H9 (cell line): ENCODE results near the gene AR. TPM values are rescaled to one million over a fixed set of nuclear protein-coding genes. Genes with fewer than 3 reads are reported as not detected.

Source experiments
- DNase-seq: peaks from one replicate; pipeline ENCODE4 v3.0.0-alpha.2; 2017
- H2AFZ ChIP-seq: one replicate; pipeline ENCODE4 v1.6.1; 2013; ENCODE audit warnings: mild to moderate bottlenecking, low read length, control low read depth, moderate library complexity
- H2AK5ac ChIP-seq: 2 replicates; pipeline ENCODE4 v1.6.1; 2013; ENCODE audit warnings: low read length, control low read depth, mixed read lengths; ENCODE audit not compliant: insufficient read length
- H2BK120ac ChIP-seq: one replicate; pipeline ENCODE4 v1.6.1; 2013; ENCODE audit warnings: low read depth, mild to moderate bottlenecking, low read length, control low read depth, inconsistent platforms; ENCODE audit not compliant: poor library complexity, severe bottlenecking
- H2BK12ac ChIP-seq: 2 replicates; pipeline ENCODE4 v1.6.1; 2013; ENCODE audit warnings: low read length, control low read depth, mixed read lengths, low read depth; ENCODE audit not compliant: insufficient read length
- H2BK15ac ChIP-seq: 2 replicates; pipeline ENCODE4 v1.6.1; 2013; ENCODE audit warnings: low read depth, low read length, control low read depth
- H2BK20ac ChIP-seq: one replicate; pipeline ENCODE4 v1.6.1; 2013; ENCODE audit warnings: low read depth, mild to moderate bottlenecking, low read length, control low read depth, inconsistent platforms; ENCODE audit not compliant: poor library complexity, severe bottlenecking
- H2BK5ac ChIP-seq: 2 replicates; pipeline ENCODE4 v1.6.1; 2013; ENCODE audit warnings: low read length, control low read depth, mixed read lengths; ENCODE audit not compliant: insufficient read length
- H3K14ac ChIP-seq: 2 replicates; pipeline ENCODE4 v1.6.1; 2013; ENCODE audit warnings: low read length, control low read depth; ENCODE audit not compliant: insufficient read depth
- H3K18ac ChIP-seq: 2 replicates; pipeline ENCODE4 v1.6.1; 2013; ENCODE audit warnings: low read depth, mild to moderate bottlenecking, mixed read lengths, low read length, control low read depth; ENCODE audit not compliant: insufficient read length
- H3K23ac ChIP-seq: 2 replicates; pipeline ENCODE4 v1.6.1; 2013; ENCODE audit warnings: low read length, control low read depth, mixed read lengths, low read depth; ENCODE audit not compliant: insufficient read length
- H3K23me2 ChIP-seq: 2 replicates; pipeline ENCODE4 v1.6.1; 2013; ENCODE audit warnings: low read depth, mild to moderate bottlenecking, mixed read lengths, low read length, control low read depth; ENCODE audit not compliant: insufficient read length, poor library complexity, severe bottlenecking
- H3K27ac ChIP-seq: 2 replicates; pipeline ENCODE4 v1.5.1; 2013; ENCODE audit warnings: low read length, control low read depth, mixed read lengths, low read depth; ENCODE audit not compliant: insufficient read length
- H3K27me3 ChIP-seq: 2 replicates; pipeline ENCODE4 v1.6.1; 2013; ENCODE audit warnings: low read length, control low read depth, inconsistent platforms; ENCODE audit not compliant: insufficient read depth
- H3K4ac ChIP-seq: 2 replicates; pipeline ENCODE4 v1.6.1; 2013; ENCODE audit warnings: low read depth, mild to moderate bottlenecking, control low read depth, inconsistent platforms, low read length, moderate library complexity
- H3K4me1 ChIP-seq: 2 replicates; pipeline ENCODE4 v1.6.1; 2013; ENCODE audit warnings: low read length, control low read depth, inconsistent platforms; ENCODE audit not compliant: insufficient read depth
- H3K4me2 ChIP-seq: 2 replicates; pipeline ENCODE4 v1.6.1; 2013; ENCODE audit warnings: low read length, control low read depth, mixed read lengths; ENCODE audit not compliant: insufficient read length, insufficient read depth
- H3K56ac ChIP-seq: 2 replicates; pipeline ENCODE4 v1.6.1; 2013; ENCODE audit warnings: low read depth, mild to moderate bottlenecking, mixed read lengths, low read length, control low read depth; ENCODE audit not compliant: insufficient read length
- H3K79me1 ChIP-seq: 2 replicates; pipeline ENCODE4 v1.6.1; 2013; ENCODE audit warnings: low read depth, mild to moderate bottlenecking, moderate library complexity, low read length, control low read depth, inconsistent platforms; ENCODE audit not compliant: insufficient read depth, poor library complexity, severe bottlenecking
- H3K79me2 ChIP-seq: 2 replicates; pipeline ENCODE4 v1.6.1; 2013; ENCODE audit warnings: low read length, control low read depth, inconsistent platforms; ENCODE audit not compliant: insufficient read depth
- H3K9ac ChIP-seq: 2 replicates; pipeline ENCODE4 v1.6.1; 2013; ENCODE audit warnings: low read length, control low read depth, mixed read lengths; ENCODE audit not compliant: insufficient read length; ENCODE audit errors: extremely low read depth
- H3K9me3 ChIP-seq: one replicate; pipeline ENCODE4 v1.6.1; 2013; ENCODE audit warnings: low read depth, low read length, inconsistent platforms; ENCODE audit not compliant: control insufficient read depth
- H3T11ph ChIP-seq: one replicate; pipeline ENCODE4 v1.6.1; 2013; ENCODE audit warnings: mild to moderate bottlenecking, low read length, control low read depth, inconsistent platforms
- H4K20me1 ChIP-seq: one replicate; pipeline ENCODE4 v1.6.1; 2013; ENCODE audit not compliant: control insufficient read depth, insufficient read length, insufficient read depth
- H4K5ac ChIP-seq: 2 replicates; pipeline ENCODE4 v1.6.1; 2013; ENCODE audit warnings: low read depth, mild to moderate bottlenecking, mixed read lengths, low read length, control low read depth; ENCODE audit not compliant: insufficient read length
- H4K8ac ChIP-seq: replicated peaks from 2 replicates; pipeline ENCODE4 v1.6.1; 2013; ENCODE audit warnings: low read length, control low read depth, mixed read lengths, low read depth; ENCODE audit not compliant: insufficient read length
- H4K91ac ChIP-seq: 2 replicates; pipeline ENCODE4 v1.6.1; 2013; ENCODE audit warnings: low read depth, mild to moderate bottlenecking, moderate library complexity, mixed read lengths, low read length, control low read depth; ENCODE audit not compliant: insufficient read length
- H3K27ac Mint-ChIP-seq, 3 experiments: 2 replicates in 2 of 3; 3 replicates in 1 of 3; pipeline ENCODE4 v1.8.0; 2020 to 2021; ENCODE audit warnings: mixed read lengths in 3 of 3, mild to moderate bottlenecking in 1 of 3, moderate library complexity in 1 of 3
- H3K27me3 Mint-ChIP-seq: 2 replicates; pipeline ENCODE4 v1.8.0; 2021; ENCODE audit warnings: low read depth, mild to moderate bottlenecking, moderate library complexity, mixed read lengths
- H3K36me3 Mint-ChIP-seq, 3 experiments: 2 replicates in 2 of 3; 3 replicates in 1 of 3; pipeline ENCODE4 v1.8.0; 2020 to 2021; ENCODE audit warnings: low read depth in 3 of 3, mixed read lengths in 3 of 3; ENCODE audit not compliant: insufficient read depth in 1 of 3
- H3K4me1 Mint-ChIP-seq, 2 experiments: 2 replicates each; pipeline ENCODE4 v1.8.0; 2020; ENCODE audit warnings: mixed read lengths in 2 of 2
- H3K4me3 Mint-ChIP-seq, 2 experiments: 2 replicates in 1 of 2; 3 replicates in 1 of 2; pipeline ENCODE4 v1.8.0; 2020 to 2021; ENCODE audit warnings: mild to moderate bottlenecking in 2 of 2, mixed read lengths in 2 of 2, moderate library complexity in 1 of 2
- H3K9me3 Mint-ChIP-seq, 2 experiments: 2 replicates in 1 of 2; 3 replicates in 1 of 2; pipeline ENCODE4 v1.8.0; 2020; ENCODE audit warnings: mild to moderate bottlenecking in 2 of 2, mixed read lengths in 2 of 2, moderate library complexity in 1 of 2
- total RNA-seq: library from RNA; stranded (reverse); gene quantifications from 2 replicates; pipeline ENCODE4 v1.2.1, GENCODE V29; 2021
- TF ChIP-seq, protein P1 (sequence below): fragments of 200-600 bp; sonication (generic); conservative IDR thresholded peaks from 3 replicates; pipeline ENCODE4 v1.8.0; 2021; ENCODE audit warnings: antibody characterized with exemption, mild to moderate bottlenecking

Gene AR
- total RNA-seq, 1 experiment from 2014 or later, result 3.5 TPM

DNA sequence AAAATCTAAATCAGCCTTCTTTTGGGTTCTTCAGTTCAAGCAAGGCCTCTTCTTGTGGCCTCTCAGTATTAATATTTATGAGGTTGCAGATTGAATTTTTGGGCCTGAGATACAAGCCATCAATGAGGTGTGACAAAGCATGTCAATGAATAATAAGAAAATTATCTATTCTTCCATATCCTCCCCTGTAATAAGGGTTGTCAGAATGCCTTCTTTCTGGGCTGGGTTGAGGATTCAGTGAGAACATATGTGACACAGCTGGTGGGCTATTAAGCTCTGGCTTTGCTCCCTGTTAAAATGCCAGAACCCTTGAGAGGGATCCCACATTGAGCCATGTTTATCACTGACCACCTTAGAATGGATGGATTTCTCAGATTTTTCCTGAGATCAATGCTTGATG, 187.2 kb downstream of the AR start:
- Histone ChIP-seq H3K79me2 (no peaks in the 10 kb centered on the region), H2BK5ac (no peak overlapping the region), H4K91ac (no peak overlapping the region), H3K23ac (no peak overlapping the region), H2AFZ (no peak overlapping the region), H3K4me2 (no peak overlapping the region), H3K56ac (no peak overlapping the region), H3K23me2 (no peaks in the 10 kb centered on the region), H4K20me1 (no peaks in the 10 kb centered on the region), H3K4ac (no peak overlapping the region), H4K5ac (no peak overlapping the region), H2BK20ac (no peak overlapping the region), H2BK120ac (no peak overlapping the region), H4K8ac (no peak overlapping the region), H3K27ac (no peak overlapping the region), H2AK5ac (no peak overlapping the region), H3K27me3 (no peaks in the 10 kb centered on the region), H3K9ac (no peak overlapping the region), H3K14ac (no peak overlapping the region), H3T11ph (no peak overlapping the region), H3K9me3 (peaks cover 47% of the 10 kb centered on the region), H2BK12ac (no peak overlapping the region), H3K79me1 (no peaks in the 10 kb centered on the region), H3K18ac (no peak overlapping the region), H2BK15ac (no peak overlapping the region), H3K4me1 (no peaks in the 10 kb centered on the region)
- Mint-ChIP-seq H3K4me1 (no peaks in the 10 kb centered on the region), H3K9me3 (peaks cover 56 to 71% of the 10 kb centered on the region in 2 experiments), H3K4me3 (no peak overlapping the region), H3K27me3 (no peaks in the 10 kb centered on the region), H3K36me3 (peaks cover 0 to 2% (median 0%) of the 10 kb centered on the region in 3 experiments; a peak in 3 of 7 replicates), H3K27ac (no peak overlapping the region)
- DNase-seq, result no peak
- TF ChIP-seq, protein P1, sequence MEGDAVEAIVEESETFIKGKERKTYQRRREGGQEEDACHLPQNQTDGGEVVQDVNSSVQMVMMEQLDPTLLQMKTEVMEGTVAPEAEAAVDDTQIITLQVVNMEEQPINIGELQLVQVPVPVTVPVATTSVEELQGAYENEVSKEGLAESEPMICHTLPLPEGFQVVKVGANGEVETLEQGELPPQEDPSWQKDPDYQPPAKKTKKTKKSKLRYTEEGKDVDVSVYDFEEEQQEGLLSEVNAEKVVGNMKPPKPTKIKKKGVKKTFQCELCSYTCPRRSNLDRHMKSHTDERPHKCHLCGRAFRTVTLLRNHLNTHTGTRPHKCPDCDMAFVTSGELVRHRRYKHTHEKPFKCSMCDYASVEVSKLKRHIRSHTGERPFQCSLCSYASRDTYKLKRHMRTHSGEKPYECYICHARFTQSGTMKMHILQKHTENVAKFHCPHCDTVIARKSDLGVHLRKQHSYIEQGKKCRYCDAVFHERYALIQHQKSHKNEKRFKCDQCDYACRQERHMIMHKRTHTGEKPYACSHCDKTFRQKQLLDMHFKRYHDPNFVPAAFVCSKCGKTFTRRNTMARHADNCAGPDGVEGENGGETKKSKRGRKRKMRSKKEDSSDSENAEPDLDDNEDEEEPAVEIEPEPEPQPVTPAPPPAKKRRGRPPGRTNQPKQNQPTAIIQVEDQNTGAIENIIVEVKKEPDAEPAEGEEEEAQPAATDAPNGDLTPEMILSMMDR, result no peak
